NCI-H1436 (cell line): ENCODE data around the gene RSU1.
"Not testable (repeated sequence)": the region's sequence is repeated elsewhere in the genome, so short reads cannot be mapped to it uniquely, and the experiment has no call there.

ENCODE experiments used
- DNase-seq: peaks from one replicate; lab custom pipeline; 2025; lab: John Stamatoyannopoulos, UW

RSU1 gene

DNA sequence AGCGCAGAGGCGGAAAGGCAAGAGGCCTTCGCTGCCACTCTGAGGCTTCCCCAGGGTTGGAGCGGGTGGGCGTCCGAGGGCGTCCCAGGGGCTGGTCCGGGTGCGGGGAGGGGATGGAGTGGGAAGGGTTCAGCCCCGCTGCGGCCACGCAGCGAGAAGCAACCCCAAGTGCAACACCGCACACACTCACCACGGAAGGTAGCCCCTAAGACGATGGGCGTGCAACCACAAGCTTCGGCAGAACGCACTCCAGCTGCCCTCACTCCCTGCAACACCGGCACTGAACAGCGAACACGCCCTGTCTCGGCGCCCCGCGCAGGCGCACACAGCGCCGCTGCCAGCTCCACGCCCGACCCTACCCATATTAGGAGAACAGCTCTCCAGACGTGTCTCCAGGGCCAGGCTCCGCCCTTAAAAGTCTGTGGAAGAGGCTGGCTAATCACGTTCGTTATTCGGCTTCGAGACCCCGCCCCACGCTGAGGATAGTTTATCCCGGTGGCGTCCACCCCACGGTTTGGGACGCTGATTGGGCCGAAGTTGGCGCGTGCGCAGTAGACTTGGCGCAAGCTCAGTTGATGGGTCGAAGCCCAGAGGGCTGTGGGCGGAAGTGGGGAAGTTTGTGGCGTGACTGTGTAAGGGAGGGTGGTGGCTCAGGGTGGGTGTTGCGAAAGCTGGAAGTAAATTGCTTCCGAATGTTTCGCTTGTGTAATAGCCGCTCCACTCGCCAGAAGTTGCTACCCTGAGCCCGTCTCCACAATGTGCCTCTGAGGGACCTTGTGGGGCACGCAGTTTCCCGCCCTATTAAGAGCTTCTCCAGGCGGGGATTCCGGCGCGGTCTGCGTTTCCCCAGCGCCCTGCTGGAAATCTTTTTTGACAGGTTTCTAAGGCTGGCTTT is at the start of gene RSU1:
TSS of gene RSU1 (minus strand) at position 300 of the 895 bp plus-strand sequence. CDS start 343 bp downstream, outside the sequence.
- peak; percentile 99 for DNase-seq

DNA sequence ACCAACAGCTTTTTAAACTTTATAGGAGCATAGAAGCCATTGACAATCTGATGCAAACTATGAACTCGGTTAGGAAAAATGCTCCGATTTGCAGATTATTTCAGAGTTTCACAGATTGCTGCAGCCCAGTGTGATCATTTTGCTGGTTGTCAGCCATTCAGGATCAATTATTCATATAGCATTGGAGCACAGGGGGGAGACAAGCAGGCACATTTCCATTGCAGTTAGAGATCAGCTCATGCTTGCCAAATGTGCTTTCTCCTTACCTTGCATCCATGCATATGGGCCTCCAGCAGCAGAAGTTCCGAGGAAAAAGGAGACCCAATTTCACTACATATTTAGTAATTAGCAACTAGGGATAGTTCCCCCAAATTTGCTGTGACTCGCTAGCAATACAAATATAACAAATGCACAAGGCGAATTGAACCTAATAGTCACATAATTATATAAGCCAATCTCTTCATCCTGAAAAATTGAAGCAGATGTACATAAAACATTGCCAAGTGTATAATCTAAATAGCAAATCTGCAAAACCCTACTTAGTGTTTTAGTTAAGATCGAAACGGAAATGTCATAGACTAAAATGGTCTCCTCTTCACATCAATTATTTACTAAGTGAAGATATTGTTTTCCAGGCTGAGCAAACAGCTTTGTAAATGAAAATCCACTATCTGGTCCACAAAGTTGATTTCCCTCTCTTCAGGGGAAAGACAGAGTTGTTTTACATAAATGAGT is 49.5 kb upstream of the RSU1 start:
- DNase-seq, result no peak

DNA sequence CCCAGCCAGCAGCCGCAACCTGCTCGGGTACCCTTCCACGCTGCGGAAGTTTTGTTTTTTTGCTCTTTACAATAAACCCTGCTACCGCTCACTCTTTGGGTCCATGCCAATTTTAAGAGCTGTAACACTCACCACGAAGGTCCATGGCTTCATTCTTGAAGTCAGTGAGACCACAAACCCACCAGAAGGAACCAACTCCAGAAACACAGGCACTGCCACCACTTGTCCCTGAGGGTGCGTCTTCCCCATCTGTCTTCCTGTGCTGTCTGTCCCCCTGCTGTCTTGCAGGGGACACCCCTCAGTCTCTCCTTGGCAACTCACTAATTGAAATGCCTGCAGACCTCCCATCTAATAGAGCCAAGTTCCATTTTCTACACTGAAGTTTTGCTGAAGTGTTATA is 48.5 kb upstream of the RSU1 start:
- no peak for DNase-seq

DNA sequence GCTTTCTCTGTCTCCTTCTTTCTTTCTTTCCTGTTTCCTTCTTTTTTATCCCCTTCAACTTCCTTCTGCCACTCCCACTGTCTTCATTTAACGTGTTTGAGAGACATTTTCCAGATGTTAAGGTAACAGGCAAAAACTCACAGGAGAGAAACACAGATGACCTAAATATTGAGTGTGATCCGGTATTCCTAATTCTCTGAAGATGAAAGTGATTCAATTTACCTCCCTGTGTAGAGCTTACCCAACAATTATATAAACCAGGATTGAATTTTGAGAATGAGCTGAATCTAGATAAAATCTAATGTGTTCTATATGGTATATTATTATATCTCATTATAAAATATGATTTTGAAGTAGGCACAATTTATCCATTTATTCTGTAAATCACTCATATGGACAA is 46.5 kb upstream of the RSU1 start:
- DNase-seq, result no peak

DNA sequence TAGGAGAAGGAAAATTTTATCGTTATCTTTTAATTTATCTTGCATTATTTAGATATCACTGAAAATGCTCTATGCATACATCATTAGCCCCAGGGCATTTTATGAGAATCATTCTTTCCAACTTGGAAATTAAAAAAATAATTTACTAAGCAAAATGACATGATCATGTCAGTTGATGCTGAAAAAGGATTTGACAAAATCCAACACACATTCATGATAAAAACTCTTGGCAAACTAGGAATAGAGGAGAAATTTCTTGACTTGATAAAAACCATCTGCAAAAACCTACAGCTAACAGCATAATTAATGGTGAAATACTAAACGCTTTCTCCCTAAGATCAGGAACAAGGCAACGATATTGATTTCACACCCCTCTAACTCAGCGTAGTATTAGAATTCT is 40.2 kb upstream of the RSU1 start:
- no peak for DNase-seq

DNA sequence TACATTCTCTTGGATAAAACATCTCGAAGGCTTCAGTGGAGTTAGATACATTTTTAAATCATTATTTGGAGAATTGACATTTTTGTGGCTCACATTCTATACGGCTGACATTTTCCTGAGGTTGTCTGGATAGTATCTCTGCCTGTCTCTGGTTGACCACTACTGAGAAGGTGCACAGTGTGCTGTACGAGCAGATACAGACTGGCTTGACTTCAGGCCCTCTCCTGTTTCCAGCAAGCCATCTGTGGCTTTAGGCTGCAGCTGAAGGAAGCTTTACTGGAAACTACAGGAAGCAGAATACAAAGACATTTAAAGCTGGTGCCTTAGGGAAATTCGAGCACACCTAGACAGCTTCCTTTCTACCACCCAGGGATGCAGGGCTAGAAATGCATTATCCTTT is 39.3 kb upstream of the RSU1 start:
- no peak for DNase-seq

DNA sequence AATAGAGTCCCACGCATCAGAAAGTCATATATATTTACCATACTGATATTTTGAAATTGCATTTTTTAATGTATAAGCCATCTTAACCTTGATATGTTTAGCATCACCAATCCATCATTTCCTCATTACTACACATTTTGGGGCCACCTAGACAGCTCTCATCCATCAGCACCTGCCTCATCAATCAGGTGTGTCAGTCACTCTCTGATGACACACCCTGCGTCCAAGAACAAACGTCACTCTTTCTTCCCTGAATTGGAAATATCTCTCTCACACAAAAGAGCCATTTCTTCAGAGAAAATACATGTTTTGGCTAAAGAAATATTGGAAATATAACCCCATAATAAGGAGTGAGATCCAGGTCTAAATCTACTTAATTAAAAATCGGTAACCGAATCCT is 38.9 kb upstream of the RSU1 start:
- no peak for DNase-seq

DNA sequence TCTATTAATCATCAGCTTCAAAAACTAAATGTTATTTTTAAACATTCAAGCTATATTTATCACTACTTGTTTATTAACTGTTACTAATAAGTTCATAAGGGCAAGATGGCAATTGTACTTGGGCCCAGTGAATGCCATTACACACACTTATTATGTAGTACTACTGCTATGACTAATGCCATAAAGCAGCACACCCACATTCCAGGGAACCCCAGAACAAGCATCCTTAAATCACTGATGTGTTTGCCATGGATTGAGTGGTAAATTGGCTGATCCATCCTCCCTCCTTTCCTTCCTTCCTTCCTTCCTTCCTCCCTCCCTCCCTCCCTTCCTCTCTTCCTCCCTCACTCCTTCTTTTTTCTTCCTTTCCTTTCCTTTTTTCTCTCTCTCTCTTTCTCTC is 37.4 kb upstream of the RSU1 start:
- no peak for DNase-seq

DNA sequence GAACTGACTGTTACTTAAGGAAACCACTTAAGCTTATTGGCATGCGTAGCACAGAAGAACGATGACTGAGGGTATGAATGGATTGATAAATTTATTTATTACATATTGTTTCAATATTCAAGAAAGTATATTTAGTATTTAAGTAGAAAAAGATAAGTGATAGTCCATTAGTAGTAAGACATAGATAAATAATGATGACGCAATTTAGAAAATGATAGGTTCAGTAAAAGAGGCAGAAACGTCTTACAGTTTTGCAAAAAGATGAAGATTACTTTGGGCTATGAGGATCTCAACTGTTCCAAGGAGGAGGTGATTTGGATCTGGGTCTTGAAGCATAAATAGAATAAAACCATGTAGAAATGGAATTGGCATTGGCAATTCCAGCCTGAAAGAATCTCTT is 36.6 kb upstream of the RSU1 start:
- no peak for DNase-seq

DNA sequence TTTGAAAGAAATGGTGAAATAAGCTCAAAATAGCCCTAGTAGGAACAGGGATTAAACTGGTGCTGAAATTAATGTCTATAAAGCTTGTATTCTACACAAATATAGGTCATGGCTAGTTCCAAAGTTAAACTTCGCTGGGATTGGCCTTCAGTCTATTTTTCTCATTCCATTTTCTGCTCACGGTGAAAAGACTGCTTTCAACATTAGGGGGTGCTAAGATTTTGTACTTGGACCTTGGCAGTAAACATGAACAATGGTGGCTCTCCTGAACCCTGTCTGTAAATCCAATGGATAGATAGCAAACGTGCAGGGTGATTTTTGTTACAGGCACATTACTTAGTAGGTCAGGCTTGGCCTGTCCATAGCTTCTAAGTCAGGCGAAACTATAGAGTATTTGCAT is 36.0 kb upstream of the RSU1 start:
- DNase-seq, result no peak

DNA sequence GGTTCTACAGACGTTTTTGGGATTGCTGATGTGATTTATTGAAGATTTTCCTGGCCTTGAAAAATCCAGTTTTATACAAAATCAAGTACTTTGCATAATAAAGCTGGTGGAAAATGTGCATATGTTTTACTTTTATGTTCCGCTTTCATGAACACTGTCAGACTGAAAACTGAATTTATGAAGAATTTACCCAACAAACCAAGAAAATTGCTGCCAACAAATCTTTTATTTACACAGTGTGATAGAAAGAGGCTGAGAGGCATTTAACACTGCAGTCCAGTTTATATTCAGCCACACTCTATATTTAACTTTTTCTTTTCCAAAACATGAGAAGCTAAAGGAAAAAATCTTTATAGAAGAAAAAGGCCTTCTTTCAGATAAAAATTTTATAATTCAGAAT is 35.4 kb upstream of the RSU1 start:
- no peak for DNase-seq

DNA sequence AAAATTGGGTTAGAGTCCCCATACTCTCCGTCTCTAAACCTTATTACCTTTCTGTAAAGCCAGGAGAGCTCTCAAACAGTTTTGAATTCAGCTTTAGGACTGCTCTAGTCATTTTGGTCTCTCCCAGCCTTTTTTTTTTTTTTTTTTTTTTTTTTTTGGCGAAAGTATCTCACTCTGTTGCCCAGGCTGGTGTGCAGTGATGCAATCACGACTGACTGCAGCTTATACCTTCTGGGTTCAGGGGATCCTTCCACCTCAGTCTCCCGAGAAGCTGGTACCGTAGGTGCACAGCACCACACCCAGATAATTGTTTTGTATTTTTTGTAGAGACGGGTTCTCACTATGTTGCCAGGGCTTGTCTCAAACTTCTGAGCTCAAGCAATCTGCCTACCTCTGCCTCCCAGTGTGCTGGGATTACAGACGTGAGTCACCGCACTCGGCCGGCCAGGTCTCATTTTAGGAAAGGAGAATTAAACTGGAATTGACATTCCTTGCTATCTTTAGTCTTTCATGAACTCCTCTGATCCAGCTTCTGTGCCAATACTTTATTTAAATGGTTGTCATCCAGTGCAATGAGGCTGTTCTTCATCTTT is 31.4 kb upstream of the RSU1 start:
- DNase-seq, result no peak

DNA sequence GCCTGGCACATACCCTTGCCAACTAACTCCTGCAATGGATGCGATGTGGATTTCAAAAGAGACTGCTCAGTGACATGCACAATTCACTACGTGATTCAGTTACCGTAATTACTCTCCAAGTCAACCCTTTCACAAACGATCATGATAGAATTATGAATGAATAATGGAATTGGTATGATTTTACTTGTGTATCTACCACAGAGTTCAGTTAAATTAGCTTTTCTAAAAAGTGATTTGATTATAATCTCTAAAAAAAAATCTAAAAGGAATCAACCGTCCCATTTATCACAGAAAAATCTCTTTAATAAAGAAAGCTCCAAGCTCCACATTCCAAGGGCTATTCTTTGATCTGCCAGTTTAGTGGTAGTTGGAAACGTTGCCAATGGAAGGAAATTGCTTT is 30.4 kb upstream of the RSU1 start:
- no peak for DNase-seq

DNA sequence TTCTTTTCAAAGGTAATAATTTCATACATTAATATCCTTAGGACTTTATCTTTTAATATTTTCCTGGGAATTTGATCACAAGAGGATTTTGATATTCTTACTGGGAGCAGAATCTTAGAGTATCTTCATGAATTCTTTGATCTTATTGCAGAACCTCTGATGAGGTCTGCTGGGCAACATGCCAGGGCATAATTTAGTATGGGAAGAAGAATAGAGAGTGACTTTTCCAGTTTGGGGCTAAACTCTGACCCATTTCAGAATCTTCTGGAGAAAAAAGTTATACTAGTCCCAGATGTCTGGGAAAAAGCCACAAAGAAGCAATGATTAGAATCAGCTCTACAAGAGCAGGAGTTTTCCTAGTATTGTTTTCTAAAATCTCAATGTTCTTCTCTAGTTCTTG is 28.0 kb upstream of the RSU1 start:
- DNase-seq, result no peak

DNA sequence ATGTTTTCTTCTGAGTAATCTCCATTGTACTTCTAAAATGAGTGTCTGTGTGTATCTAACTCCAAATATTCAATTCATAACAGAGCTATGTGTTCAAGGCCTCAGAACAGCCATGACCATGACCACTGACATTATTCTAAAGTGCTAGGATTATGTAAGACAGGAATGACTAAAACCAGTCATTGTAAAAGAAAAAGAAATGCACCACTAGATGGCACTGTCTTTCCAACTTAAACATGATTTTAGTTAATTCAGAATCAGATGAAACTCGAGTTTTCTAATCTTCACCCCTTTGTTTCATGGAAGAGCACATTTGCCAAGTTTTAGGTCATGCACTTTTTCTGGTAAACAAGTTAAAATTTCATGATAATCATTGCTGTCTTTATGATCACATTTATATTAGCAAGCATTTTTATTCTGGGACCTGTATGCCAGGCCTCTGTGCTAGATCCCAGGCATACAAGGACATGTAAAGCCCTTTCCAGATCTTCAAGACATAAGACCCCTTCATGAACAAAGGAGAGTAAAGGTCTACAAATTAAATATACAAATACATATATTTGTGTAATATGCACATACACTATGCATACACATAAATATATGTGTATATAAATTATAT is 26.1 kb upstream of the RSU1 start:
- DNase-seq, result peak; percentile 41

DNA sequence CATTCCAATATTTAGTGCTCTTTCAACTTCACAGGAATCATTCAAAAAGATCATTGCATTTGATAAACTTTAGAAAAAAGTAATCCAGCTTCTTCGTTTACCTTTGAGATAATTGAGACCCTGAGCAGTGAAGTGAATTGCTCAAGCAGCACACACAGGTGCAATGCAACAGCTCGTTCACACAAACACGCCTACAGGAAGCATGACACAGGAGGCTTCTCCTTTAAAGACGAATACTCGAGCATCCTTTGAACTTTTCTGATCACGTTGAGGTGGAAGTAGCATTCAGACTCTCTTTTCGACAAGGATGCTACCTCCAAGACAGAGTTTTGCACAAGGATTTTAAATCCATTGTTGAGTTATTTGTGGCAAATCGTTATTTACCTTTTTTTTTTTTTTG is 18.0 kb upstream of the RSU1 start:
- no peak for DNase-seq

DNA sequence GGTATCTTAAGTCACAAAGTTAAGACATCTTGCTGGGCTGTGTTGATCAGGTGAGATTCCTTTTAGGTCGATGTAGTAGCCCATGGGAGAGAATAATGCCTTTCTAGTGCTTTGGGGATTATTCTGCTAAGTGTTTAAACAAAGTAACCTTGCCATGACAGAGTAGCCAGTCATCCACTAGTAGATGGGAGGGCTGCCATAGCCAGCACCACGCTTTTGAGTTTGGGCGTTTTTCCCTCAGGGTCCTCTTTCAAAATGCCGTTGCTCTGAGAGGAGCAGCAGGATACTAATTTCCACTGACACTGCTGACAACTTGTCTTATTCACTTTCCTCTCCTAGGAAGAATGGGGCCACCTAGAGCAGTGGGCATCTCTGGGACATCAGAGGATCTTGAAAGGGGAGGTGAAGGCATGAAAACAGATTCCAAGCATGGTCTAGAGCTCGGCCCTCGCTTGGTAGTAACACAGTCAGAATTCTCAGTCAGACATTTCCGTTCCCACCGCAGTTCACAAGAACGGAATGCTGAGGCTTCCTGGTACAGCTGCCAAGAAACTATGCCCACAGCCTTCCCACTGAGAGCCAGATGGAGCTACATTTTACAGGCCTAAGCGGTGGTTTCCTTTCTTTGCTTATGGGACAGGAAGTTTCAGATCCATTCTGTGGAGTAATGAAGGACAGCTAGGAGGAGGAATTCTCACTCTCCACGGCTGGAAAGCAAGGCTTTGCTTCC is 15.3 kb upstream of the RSU1 start:
- DNase-seq, result no peak

DNA sequence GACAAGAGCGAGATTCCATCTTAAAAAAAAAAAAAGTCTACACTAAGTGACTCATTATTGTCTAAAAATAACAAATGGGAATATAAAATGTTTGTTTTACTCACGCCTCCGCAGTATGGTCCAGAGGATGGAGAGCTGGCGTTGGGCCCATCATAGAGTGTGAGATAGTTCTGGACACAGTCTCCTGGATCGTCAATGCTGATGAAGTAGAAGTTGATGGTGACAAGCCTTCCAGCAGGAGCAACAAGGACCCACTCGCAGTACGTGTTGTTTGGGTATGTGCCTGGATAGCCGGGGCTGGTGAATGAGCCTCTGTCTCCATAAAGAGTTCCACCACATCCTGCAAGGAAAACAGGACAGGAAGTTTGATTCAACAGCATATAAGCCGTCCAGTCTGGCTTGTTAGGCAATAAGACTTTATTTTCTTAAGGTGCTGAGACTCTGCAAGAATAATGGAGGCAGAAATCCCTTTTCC is 11.5 kb upstream of the RSU1 start:
- no peak for DNase-seq

DNA sequence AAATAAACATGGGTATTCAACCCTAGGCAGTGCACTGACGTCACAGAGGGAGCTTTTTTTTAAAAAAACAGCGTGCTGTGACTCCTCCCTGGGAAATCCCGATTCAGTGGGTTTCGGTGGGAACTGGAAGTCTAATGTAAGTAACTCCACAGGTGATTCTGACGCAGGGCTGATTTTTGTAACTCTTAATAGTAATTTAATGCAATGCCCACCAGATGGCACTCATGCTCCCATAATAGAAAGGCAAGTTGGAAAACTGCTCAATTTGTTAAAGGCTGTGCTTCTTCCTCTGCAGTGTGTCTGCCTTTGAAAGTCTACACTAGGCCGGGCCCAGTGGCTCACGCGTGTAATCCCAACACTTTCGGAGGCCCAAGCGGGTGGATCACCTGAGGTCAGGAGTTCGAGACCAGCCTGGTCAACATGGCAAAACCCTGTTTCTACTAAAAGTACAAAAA is 10.9 kb upstream of the RSU1 start:
- peak; percentile 67 for DNase-seq

DNA sequence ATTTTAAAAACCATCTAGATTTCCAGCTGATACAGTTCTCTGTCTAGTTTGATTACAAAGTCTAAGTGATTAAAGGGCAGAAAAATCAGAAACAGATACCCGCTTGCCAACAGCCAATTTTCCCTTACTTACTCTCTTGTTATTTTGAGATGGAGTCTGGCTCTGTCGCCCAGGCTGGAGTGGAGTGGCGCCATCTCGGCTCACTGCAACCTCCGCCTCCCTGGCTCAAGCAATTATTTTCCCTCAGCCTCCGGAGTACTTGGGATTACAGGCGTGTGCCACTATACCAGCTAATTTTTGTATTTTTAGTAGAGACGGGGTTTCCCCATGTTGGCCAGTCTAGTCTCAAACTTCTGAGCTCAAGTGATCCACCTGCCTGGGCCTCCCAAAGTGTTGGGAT is 10.2 kb upstream of the RSU1 start:
- DNase-seq, result not testable (repeated sequence)

DNA sequence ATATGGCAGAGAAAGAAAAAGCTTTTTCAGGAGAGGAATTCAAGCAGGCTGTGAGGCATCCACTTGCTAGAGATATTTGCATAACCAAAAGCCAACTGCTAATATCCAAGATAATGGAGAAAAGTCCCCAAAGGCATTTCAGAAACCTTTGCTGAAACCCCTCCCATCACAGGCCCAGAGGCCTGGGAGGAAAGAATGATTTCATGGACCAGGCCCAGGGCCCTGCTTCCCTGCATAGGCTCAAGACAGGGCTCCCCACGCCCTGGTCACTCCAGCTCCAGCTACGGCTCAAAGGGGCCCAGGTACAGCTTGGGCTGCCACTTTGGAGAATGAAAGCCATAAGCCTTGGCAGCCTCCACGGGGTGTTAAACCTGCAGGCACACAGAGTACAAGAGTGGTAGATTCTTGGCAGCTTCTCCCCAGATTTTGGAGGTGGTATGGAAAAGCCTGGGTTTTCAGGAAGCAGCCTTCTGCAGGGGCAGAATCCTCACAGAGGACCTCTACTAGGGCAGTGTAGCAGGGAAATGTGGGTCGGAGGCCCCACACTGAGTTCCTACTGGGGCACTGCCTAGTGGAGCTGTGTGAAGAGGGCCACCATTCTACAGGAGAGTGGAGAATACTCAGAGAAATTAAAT is 5.6 kb upstream of the RSU1 start:
- DNase-seq, result no peak
